IMR-90 (cell line): ENCODE results near the gene BDKRB1. TPM values are rescaled to one million over a fixed set of nuclear protein-coding genes. Genes with fewer than 3 reads are reported as not detected.

Source experiments
- ATAC-seq: fragments of 200-7000 bp; cut with Tn5 transposase; 2 replicates; pipeline ENCODE4 v1.9.1; 2020; ENCODE audit warnings: low read depth, mild to moderate bottlenecking, moderate library complexity
- BruUV-seq: library from RNA; stranded (reverse); fragments of 400-500 nt; replicated peaks from 2 replicates; lab custom pipeline; 2021; lab: Mats Ljungman, UMichigan
- CTCF ChIA-PET: fragments of 300-600 bp; formaldehyde crosslinking; extraction: SDS; loops from one replicate; lab custom pipeline; 2021; ENCODE audit warnings: antibody characterized with exemption; lab: Yijun Ruan, JAX
- POLR2A ChIA-PET: fragments of 300-600 bp; sonication (Branson Sonifier 250); formaldehyde crosslinking; loops from one replicate; lab custom pipeline; 2022; ENCODE audit warnings: antibody characterized with exemption; ENCODE audit not compliant: unreplicated experiment; lab: Charles Lee
- DNase-seq: peaks from one replicate; pipeline ENCODE4 v3.0.0; 2013
- H2AFZ ChIP-seq: replicated peaks from 2 replicates; pipeline ENCODE3; 2013; ENCODE audit warnings: low read length, mild to moderate bottlenecking; ENCODE audit not compliant: poor library complexity
- H2AK5ac ChIP-seq: 2 replicates; pipeline ENCODE4 v1.6.1; 2013; ENCODE audit warnings: low read depth, low read length, inconsistent platforms
- H2AK9ac ChIP-seq: replicated peaks from 2 replicates; pipeline ENCODE3; 2013; ENCODE audit warnings: mild to moderate bottlenecking, low read depth, low read length, moderate library complexity; ENCODE audit not compliant: poor library complexity
- H2BK120ac ChIP-seq: 2 replicates; pipeline ENCODE4 v1.6.1; 2013; ENCODE audit warnings: low read depth, low read length, inconsistent platforms
- H2BK15ac ChIP-seq: 3 replicates; pipeline ENCODE4 v1.6.1; 2013; ENCODE audit warnings: low read depth, low read length, inconsistent platforms
- H2BK20ac ChIP-seq: 2 replicates; pipeline ENCODE4 v1.6.1; 2013; ENCODE audit warnings: low read depth, mild to moderate bottlenecking, inconsistent platforms, low read length, moderate library complexity
- H2BK5ac ChIP-seq: 2 replicates; pipeline ENCODE4 v1.6.1; 2013; ENCODE audit warnings: mild to moderate bottlenecking, low read depth, low read length, inconsistent platforms; ENCODE audit not compliant: poor library complexity, severe bottlenecking
- H3K14ac ChIP-seq: replicated peaks from 2 replicates; pipeline ENCODE4 v1.6.1; 2013; ENCODE audit warnings: low read depth, low read length, inconsistent platforms
- H3K18ac ChIP-seq: 2 replicates; pipeline ENCODE4 v1.6.1; 2013; ENCODE audit warnings: low read depth, low read length, control low read depth
- H3K23ac ChIP-seq: 2 replicates; pipeline ENCODE4 v1.6.1; 2013; ENCODE audit warnings: low read depth, low read length, inconsistent platforms
- H3K27ac ChIP-seq: 2 replicates; pipeline ENCODE4 v1.5.1; 2013; ENCODE audit warnings: mild to moderate bottlenecking, control low read depth, low read length; ENCODE audit not compliant: insufficient read depth
- H3K27me3 ChIP-seq: 2 replicates; pipeline ENCODE4 v1.6.1; 2013; ENCODE audit warnings: low read length; ENCODE audit not compliant: control insufficient read depth, insufficient read depth
- H3K36me3 ChIP-seq: 2 replicates; pipeline ENCODE4 v1.6.1; 2013; ENCODE audit warnings: low read length, mixed read lengths; ENCODE audit not compliant: control insufficient read depth, insufficient read depth
- H3K4ac ChIP-seq: 2 replicates; pipeline ENCODE4 v1.6.1; 2013; ENCODE audit warnings: low read depth, low read length, inconsistent platforms
- H3K4me1 ChIP-seq: 2 replicates; pipeline ENCODE4 v1.6.1; 2013; ENCODE audit warnings: low read length, mixed read lengths; ENCODE audit not compliant: control insufficient read depth, insufficient read depth
- H3K4me2 ChIP-seq: 2 replicates; pipeline ENCODE4 v1.6.1; 2013; ENCODE audit warnings: low read depth, mild to moderate bottlenecking, control low read depth, low read length, moderate library complexity
- H3K4me3 ChIP-seq: 2 replicates; pipeline ENCODE4 v1.5.1; 2013; ENCODE audit warnings: low read depth, mild to moderate bottlenecking, control low read depth, low read length, moderate library complexity; ENCODE audit not compliant: insufficient read depth
- H3K56ac ChIP-seq: 2 replicates; pipeline ENCODE4 v1.6.1; 2013; ENCODE audit warnings: low read length, inconsistent platforms; ENCODE audit not compliant: insufficient read depth; ENCODE audit errors: extremely low read depth
- H3K79me1 ChIP-seq, 2 experiments: 2 replicates each; pipeline ENCODE4 v1.6.1; 2013; ENCODE audit warnings: low read length in 2 of 2, inconsistent platforms in 1 of 2, low read depth in 1 of 2
- H3K9ac ChIP-seq: 2 replicates; pipeline ENCODE4 v1.6.1; 2013; ENCODE audit warnings: low read depth, low read length, control low read depth
- H3K9me1 ChIP-seq: 2 replicates; pipeline ENCODE4 v1.6.1; 2013; ENCODE audit warnings: low read length, inconsistent platforms; ENCODE audit not compliant: insufficient read depth
- H3K9me3 ChIP-seq: 2 replicates; pipeline ENCODE4 v1.6.1; 2013; ENCODE audit warnings: low read length; ENCODE audit not compliant: control insufficient read depth, insufficient read depth
- H4K20me1 ChIP-seq: 2 replicates; pipeline ENCODE4 v1.6.1; 2013; ENCODE audit warnings: low read length, inconsistent platforms; ENCODE audit not compliant: insufficient read depth
- H4K5ac ChIP-seq: 2 replicates; pipeline ENCODE4 v1.6.1; 2013; ENCODE audit warnings: mild to moderate bottlenecking, low read depth, low read length, control low read depth
- H4K8ac ChIP-seq, 2 experiments: 2 replicates each; pipeline ENCODE4 v1.6.1; 2013; ENCODE audit warnings: low read depth in 2 of 2, low read length in 2 of 2, control low read depth in 1 of 2, inconsistent platforms in 1 of 2
- H4K91ac ChIP-seq: 2 replicates; pipeline ENCODE4 v1.6.1; 2013; ENCODE audit warnings: low read depth, low read length, inconsistent platforms; ENCODE audit not compliant: insufficient read depth
- BHLHE40 ChIP-seq: fragments of 150-350 bp; IDR thresholded peaks from 2 replicates; pipeline ENCODE4 v1.6.1; 2016; ENCODE audit warnings: mild to moderate bottlenecking, low read depth, low read length
- CEBPB ChIP-seq: IDR thresholded peaks from 2 replicates; pipeline ENCODE4 v1.6.1; 2012; ENCODE audit warnings: low read depth, low read length, improper control_type of control experiment
- CHD1 ChIP-seq: IDR thresholded peaks from 2 replicates; pipeline ENCODE4 v1.6.1; 2012; ENCODE audit warnings: low read depth, low read length, improper control_type of control experiment
- FOS ChIP-seq: fragments of 150-350 bp; IDR thresholded peaks from 2 replicates; pipeline ENCODE4 v1.6.1; 2016; ENCODE audit warnings: low read depth, low read length
- MAZ ChIP-seq: IDR thresholded peaks from 2 replicates; pipeline ENCODE4 v1.6.1; 2012; ENCODE audit warnings: low read depth, mild to moderate bottlenecking, low read length, improper control_type of control experiment, moderate library complexity, borderline replicate concordance
- MXI1 ChIP-seq: IDR thresholded peaks from 2 replicates; pipeline ENCODE4 v1.6.1; 2012; ENCODE audit warnings: low read depth, mild to moderate bottlenecking, low read length, moderate library complexity, borderline replicate concordance
- NFE2L2 ChIP-seq: fragments of 150-350 bp; IDR thresholded peaks from 2 replicates; pipeline ENCODE4 v1.6.1; 2016; ENCODE audit warnings: low read depth, mild to moderate bottlenecking, low read length
- POLR2A ChIP-seq: IDR thresholded peaks from 2 replicates; pipeline ENCODE4 v1.6.1; 2012; ENCODE audit warnings: mild to moderate bottlenecking, low read depth, low read length
- RAD21 ChIP-seq: IDR thresholded peaks from 2 replicates; pipeline ENCODE4 v1.6.1; 2012; ENCODE audit warnings: low read length, improper control_type of control experiment
- RCOR1 ChIP-seq: IDR thresholded peaks from 2 replicates; pipeline ENCODE4 v1.6.1; 2012; ENCODE audit warnings: mild to moderate bottlenecking, low read length, improper control_type of control experiment; ENCODE audit not compliant: insufficient replicate concordance
- RFX5 ChIP-seq: IDR thresholded peaks from 2 replicates; pipeline ENCODE4 v1.8.0; 2012; ENCODE audit warnings: low read depth, mild to moderate bottlenecking, low read length, moderate library complexity
- SMC3 ChIP-seq: fragments of 150-350 bp; IDR thresholded peaks from 2 replicates; pipeline ENCODE4 v1.6.1; 2016; ENCODE audit warnings: low read depth, mild to moderate bottlenecking, antibody characterized with exemption, low read length, moderate library complexity
- USF2 ChIP-seq: fragments of 150-350 bp; IDR thresholded peaks from 2 replicates; pipeline ENCODE4 v1.6.1; 2017; ENCODE audit warnings: mild to moderate bottlenecking, antibody characterized with exemption, low read length, low read depth
- WGBS, 2 experiments: methylation state at CpG; one replicate each; pipeline versions ENCODE4 v1.1.5 to v1.1.7; 2013; ENCODE audit warnings: missing lambda C conversion rate in 2 of 2; ENCODE audit not compliant: insufficient read length in 1 of 2; ENCODE audit errors: extremely low coverage in 2 of 2; 5-methylcytosine and 5-hydroxymethylcytosine counted together
- dilution Hi-C: fragments of 300-500 bp; cut with HindIII; formaldehyde crosslinking; loops from one replicate; pipeline ENCODE4 v1.14.3; 2018; ENCODE audit warnings: low sequenced_read_pairs; ENCODE audit not compliant: unreplicated experiment
- in situ Hi-C: fragments of 300-500 bp; cut with MboI; formaldehyde crosslinking; loops from 3 replicates; pipeline ENCODE4 v1.14.3; 2019; ENCODE audit warnings: low sequenced_read_pairs, inconsistent platforms, mixed read lengths
- intact Hi-C: fragments of 100-400 bp; cut with micrococcal nuclease; formaldehyde crosslinking; loops from 2 replicates; pipeline ENCODE4 v1.10.0; 2022
- polyA plus RNA-seq, 3 experiments: library from polyadenylated mRNA; depleted of rRNA; stranded (reverse); fragments of >200 nt; gene quantifications; 2 replicates each; pipeline ENCODE4 v1.2.3, GENCODE V29; 2012; ENCODE audit warnings: low replicate concordance in 1 of 3
- total RNA-seq: library from RNA; depleted of rRNA; stranded (reverse); fragments of >200 nt; gene quantifications from 2 replicates; pipeline ENCODE4 v1.2.3, GENCODE V29; 2012
- TF ChIP-seq, protein P1 (sequence below): conservative IDR thresholded peaks from 2 replicates; pipeline ENCODE4 v1.5.1; 2012; ENCODE audit warnings: mild to moderate bottlenecking, low read depth, low read length, improper control_type of control experiment
- TF ChIP-seq, protein P2 (sequence below): fragments of 150-350 bp; IDR thresholded peaks from 2 replicates; pipeline ENCODE4 v1.6.1; 2016; ENCODE audit warnings: low read depth, mild to moderate bottlenecking, low read length, moderate library complexity, borderline replicate concordance

Gene BDKRB1
- total and polyA plus RNA-seq, 2 of the 4 experiments (the other 2 are of a cell fraction), result 56.5 to 130 TPM

GRCh38 chr14:96285667-96286066 lies 29.7 kb downstream of the BDKRB1 start:
- Histone ChIP-seq H3K79me1 (peaks cover 0 to 3% of the 10 kb centered on the region in 2 experiments; a peak in 1 of 4 replicates), H3K9me1 (0 out of 2 replicates have a peak, but pooled peaks cover 2% of the 10 kb centered on the region), H3K4me1 (peaks cover 5% of the 10 kb centered on the region), H3K9ac (peak overlapping the region; percentile 2), H2AK9ac (peak overlapping the region; percentile 12), H2BK120ac (peak overlapping the region; percentile 50), H3K4me2 (peak overlapping the region; percentile 80), H3K36me3 (peaks cover 16% of the 10 kb centered on the region), H3K14ac (peak overlapping the region; percentile 55), H3K27me3 (no peaks in the 10 kb centered on the region), H3K56ac (no peak overlapping the region; the same call in 1 of the 2 replicates), H3K27ac (peak overlapping the region; percentile 44), H4K8ac (peak overlapping the region in 1 of 2 experiments; percentile 32; a peak in 2 of 4 replicates), H3K9me3 (no peaks in the 10 kb centered on the region), H3K23ac (0 out of 2 replicates have a peak overlapping the region, but pooled peaks have one; percentile 57), H2BK15ac (no peak overlapping the region), H4K5ac (no peak overlapping the region), H2AFZ (peak overlapping the region; percentile 87), H3K4ac (peak overlapping the region; percentile 51; the same call in 1 of the 2 replicates), H4K20me1 (no peaks in the 10 kb centered on the region), H4K91ac (peak overlapping the region; percentile 12), H2AK5ac (no peak overlapping the region), H2BK5ac (peak overlapping the region; percentile 64), H3K4me3 (peak overlapping the region; percentile 20; the same call in 1 of the 2 replicates), H3K18ac (no peak overlapping the region), H2BK20ac (0 out of 2 replicates have a peak overlapping the region, but pooled peaks have one; percentile 10)
- intact Hi-C loops (loop anchor here (10.0 kb wide), 1 partner anchor 219 kb away; the partner anchor contains the start of gene PAPOLA), dilution Hi-C loops (no loop called here), in situ Hi-C loops (no loop called here)
- DNase-seq, result peak; percentile 91
- BruUV-seq, result no TSS peak
- WGBS, 2 experiments, result 2% methylated on average over 6 of the region's 17 CpGs; no CpG with 5 or more reads in 1 of the 2 experiments
- POLR2A ChIA-PET, result no interaction called here
- ATAC-seq, result peak; percentile 90
- CTCF ChIA-PET, result interaction anchor here (0.6 to 1.3 kb wide), 4 partner anchors 10 to 185 kb away, joined by 3 read pairs; no protein-coding TSS in a partner anchor
- TF ChIP-seq RAD21, result no peak
- TF ChIP-seq, protein P1, sequence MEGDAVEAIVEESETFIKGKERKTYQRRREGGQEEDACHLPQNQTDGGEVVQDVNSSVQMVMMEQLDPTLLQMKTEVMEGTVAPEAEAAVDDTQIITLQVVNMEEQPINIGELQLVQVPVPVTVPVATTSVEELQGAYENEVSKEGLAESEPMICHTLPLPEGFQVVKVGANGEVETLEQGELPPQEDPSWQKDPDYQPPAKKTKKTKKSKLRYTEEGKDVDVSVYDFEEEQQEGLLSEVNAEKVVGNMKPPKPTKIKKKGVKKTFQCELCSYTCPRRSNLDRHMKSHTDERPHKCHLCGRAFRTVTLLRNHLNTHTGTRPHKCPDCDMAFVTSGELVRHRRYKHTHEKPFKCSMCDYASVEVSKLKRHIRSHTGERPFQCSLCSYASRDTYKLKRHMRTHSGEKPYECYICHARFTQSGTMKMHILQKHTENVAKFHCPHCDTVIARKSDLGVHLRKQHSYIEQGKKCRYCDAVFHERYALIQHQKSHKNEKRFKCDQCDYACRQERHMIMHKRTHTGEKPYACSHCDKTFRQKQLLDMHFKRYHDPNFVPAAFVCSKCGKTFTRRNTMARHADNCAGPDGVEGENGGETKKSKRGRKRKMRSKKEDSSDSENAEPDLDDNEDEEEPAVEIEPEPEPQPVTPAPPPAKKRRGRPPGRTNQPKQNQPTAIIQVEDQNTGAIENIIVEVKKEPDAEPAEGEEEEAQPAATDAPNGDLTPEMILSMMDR, result no peak
- TF ChIP-seq USF2, result no peak
- peak; percentile 58; the same call in 1 of the 2 replicates for TF ChIP-seq MAZ
- TF ChIP-seq RFX5, result no peak
- peak; percentile 87 for TF ChIP-seq FOS
- TF ChIP-seq RCOR1, result peak; percentile 83
- TF ChIP-seq NFE2L2, result no peak
- no peak for TF ChIP-seq SMC3
- TF ChIP-seq MXI1, result no peak
- TF ChIP-seq CEBPB, result peak; percentile 98
- peak; percentile 96 for TF ChIP-seq BHLHE40
- TF ChIP-seq, protein P2, sequence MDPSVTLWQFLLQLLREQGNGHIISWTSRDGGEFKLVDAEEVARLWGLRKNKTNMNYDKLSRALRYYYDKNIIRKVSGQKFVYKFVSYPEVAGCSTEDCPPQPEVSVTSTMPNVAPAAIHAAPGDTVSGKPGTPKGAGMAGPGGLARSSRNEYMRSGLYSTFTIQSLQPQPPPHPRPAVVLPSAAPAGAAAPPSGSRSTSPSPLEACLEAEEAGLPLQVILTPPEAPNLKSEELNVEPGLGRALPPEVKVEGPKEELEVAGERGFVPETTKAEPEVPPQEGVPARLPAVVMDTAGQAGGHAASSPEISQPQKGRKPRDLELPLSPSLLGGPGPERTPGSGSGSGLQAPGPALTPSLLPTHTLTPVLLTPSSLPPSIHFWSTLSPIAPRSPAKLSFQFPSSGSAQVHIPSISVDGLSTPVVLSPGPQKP, result 0 out of 2 replicates have a peak, but pooled peaks have one; percentile 15
- peak; percentile 82 for TF ChIP-seq POLR2A
- TF ChIP-seq CHD1, result peak; percentile 52; the same call in 1 of the 2 replicates
